ENCODE data around the gene PHF2.

The PHF2 gene

DNA sequence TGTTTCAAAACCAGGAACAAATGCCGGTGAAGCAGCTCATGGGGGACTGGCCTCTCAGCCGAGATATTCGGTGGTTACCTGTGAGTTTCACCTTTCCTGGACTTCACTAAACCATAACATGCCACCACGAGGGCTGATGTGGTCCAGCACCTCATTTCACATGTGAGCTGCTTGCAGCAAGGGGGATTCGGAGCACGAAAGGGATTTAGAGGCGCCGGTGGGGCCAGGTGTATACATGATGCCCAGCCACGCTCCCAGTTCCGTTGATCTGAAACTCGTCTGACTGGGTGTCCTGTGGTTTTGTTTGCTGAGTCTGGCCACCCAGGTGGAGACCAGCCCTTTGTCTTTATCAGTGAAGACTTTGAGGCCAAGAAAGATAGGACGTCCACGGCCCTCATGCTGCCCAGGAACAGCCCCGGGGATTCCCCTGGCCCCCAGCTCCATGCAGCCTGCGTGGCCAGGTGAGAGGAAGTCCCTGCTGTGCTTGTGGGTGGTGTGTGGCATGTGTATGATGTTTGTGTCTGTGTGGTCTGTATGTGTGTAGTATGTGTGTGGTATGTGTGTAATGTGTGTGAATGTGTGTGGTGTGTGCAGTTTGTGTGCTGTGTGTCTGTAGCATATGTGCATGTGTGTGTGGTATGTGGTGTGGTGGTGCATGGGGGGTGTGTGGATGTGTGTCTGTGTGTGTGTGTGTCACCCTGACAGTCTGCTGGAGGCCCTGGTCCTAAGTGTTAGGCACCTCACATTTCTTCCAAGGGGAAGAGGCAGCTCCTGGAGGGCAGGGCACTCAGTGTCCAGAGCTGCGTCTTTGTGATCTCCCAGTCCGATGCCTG, 23.4 kb downstream of the PHF2 start:
- in situ Hi-C loops (cut with MboI; ENCODE audit: low sequenced_read_pairs), result no loop called here

DNA sequence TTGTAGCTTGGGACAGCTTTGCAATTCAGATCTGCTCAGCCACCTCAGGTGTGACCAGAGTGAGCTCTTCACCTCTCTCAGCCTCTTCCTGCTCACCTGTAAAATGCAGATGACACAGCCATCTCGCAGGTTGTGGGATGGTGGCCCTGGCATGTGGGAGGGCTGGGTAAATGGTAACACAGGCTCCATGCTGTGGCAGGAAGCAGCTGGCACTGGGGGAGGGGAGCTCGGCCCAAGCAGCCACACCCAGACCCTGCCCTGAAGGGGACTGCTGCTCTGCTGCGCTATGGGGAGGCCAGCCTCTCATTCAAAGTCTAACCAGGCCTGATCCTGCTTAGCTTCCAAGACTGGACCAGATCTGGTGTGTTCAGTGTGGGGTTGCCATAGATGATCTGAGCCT, 24.1 kb downstream of the PHF2 start:
- in situ Hi-C loops (cut with MboI; ENCODE audit: low sequenced_read_pairs), result no loop called here

GRCh38 chr9:93601063-93601462, 24.7 kb downstream of the PHF2 start:
- in situ Hi-C loops (cut with MboI; ENCODE audit: low sequenced_read_pairs), result no loop called here

DNA sequence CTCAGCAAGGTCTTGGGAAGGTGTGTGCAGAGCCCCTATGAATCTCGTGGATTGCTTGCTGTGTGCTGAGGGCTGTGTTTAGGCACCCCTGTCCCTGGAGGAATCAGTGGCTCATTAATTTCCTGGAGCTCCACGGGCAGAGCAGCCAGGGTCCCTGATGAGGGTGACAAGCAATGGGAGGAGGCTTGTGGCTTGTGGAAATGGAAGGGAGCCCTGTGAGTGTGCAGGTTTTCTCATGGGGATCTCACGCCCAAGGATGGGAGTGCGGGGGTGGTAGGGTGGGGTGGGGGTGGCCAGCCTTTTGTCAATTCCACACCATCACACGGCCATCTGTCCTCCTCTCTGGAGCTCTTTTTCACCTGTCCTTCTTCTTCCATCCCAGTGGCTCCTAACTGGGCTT, 25.3 kb downstream of the PHF2 start:
- in situ Hi-C loops (cut with MboI; ENCODE audit: low sequenced_read_pairs), result no loop called here

DNA sequence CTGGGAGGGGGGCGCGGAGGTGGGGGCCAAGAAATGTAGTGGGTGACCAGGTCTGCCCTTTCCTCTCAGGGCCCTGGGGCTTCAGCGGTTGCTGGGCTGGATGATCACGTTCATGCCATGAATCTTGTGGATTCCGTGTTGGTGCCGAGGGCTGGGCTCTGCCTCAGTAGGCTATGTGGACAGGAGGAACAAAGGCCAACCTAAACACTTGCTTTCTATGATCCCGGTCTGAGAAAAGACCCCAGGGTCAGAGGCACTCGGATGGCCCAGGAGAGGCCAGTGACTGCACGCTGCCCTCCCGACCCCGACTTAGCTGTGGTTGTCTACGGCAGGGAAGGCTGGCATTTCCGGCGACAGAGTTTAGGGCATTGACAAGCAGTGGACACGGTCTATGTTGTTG, 26.6 kb downstream of the PHF2 start:
- in situ Hi-C loops (cut with MboI; ENCODE audit: low sequenced_read_pairs), result no loop called here

DNA sequence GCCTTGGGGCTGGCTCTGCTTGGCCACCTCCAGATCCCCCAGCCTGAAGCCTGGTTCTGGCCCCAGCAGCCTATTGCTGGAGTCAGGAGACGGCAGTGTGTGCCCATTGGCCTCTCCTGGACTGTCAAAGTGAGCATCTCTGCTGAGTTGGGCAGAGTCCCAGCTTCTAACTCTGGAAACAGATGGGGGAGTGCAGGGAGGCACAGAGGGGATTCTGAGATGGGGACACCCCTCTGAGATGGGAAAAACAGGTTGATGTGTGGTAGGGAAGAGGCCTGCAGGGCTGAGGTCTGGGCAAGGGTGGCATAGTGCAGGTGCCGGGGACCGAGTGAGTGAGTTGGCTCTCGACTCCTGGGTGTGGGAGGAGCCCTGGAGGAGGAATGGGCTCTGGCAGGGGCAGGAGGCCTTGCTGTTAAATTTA, 27.5 kb downstream of the PHF2 start:
- in situ Hi-C loops (cut with MboI; ENCODE audit: low sequenced_read_pairs), result no loop called here

- in situ Hi-C loops (cut with MboI; ENCODE audit: low sequenced_read_pairs), result no loop called here
Observed at GRCh38 chr9:93606187-93606586, 29.8 kb downstream of the PHF2 start.

DNA sequence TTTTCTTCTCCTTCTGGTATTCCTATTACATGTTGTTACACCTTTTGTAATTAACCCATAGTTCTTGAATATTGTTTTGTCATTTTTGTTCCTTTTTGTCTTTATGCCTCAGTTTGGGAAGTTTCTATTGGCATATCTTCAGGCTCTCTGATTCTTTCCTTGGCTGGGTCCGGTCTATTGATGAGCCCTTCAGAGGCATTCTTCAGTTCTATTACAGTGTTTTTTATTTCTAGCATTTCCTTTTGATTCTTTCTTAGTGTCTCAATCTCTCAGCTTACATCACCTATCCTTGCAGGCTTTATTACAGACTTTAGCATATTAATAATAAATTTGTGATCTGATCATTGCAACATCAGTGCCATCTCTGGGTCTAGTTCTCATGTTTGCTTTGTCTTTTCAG, 33.8 kb downstream of the PHF2 start:
- in situ Hi-C loops (cut with MboI; ENCODE audit: low sequenced_read_pairs), result no loop called here

GRCh38 chr9:93612052-93612795, 35.8 kb downstream of the PHF2 start:
- in situ Hi-C loops (cut with MboI; ENCODE audit: low sequenced_read_pairs), result no loop called here

DNA sequence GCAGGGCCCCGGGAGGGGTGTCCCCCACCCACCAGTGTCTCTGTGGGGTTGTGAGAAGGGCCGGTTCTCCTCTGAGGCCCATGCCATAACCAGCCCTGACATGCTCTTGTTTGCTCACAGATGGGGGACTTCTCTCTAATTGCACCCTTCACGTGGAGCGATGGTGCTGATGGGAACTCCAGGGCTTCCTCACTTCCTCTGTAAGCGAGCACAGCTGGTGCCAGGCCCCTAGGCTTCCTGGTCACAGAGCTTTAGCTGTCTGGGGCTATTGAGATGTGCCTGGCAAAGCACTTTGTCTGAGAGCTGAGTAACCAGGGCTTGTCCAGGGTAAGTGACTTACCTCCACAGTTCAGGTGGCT, 36.4 kb downstream of the PHF2 start:
- in situ Hi-C loops (cut with MboI; ENCODE audit: low sequenced_read_pairs), result no loop called here

DNA sequence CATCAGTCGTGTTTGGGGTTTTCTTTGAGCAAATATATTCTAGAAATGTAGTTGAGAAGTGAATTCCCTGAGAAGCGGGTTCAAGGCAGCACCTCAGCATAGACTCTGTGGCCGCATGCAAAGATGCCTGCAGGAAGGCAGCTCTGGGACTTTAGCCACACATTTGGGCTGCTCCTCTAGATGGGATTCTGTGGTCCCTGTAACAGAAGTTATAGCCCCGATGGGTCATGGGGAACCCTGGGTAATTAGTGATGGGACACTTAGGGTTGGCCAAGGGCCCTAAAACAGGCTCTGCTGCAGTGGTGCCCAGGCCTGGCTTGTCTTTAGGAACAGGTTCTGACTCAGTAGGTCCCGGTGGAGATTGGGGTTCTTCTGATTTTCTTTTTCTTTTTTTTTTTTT, 36.8 kb downstream of the PHF2 start:
- in situ Hi-C loops (cut with MboI; ENCODE audit: low sequenced_read_pairs), result no loop called here

DNA sequence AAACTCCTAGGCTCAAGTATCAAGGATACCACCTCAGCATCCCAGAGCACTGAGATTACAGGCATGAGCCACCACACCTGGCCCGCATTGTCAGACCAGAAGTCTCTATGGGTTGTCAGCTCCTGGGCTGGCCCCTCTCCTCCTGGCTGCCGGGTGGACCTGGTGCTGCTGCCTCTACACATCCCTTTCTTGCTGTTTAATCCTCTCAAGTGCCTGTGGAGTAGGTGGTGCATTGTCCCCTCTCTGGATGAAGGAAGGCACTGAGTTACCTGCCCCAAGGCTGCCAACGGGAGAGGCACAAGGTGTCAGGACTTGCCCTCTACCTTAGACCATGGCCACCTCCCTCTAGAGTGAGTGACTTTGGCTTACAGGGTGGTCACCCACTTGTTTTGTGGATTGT, 37.4 kb downstream of the PHF2 start:
- in situ Hi-C loops (cut with MboI; ENCODE audit: low sequenced_read_pairs), result no loop called here

- in situ Hi-C loops (cut with MboI; ENCODE audit: low sequenced_read_pairs), result no loop called here
Observed at GRCh38 chr9:93614830-93615468, 38.6 kb downstream of the PHF2 start.

DNA sequence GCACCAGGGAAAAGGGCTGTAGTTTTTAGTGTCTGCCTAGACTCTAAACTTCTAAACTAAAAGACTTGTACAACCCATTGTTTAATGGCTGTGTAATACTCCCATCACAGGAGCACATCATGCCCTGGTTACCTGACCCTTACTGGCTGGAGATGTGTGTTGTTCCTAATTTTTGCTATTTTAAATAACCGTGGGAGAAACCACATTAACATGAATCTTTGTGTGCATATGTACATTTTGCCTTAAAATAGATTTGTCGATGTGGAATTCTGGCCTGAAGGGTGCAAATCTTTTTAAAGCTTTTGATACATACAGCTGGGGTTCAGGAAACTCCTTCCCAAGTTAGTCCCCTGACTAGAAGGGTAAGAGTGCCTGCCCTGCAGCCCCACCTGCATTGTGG, 39.7 kb downstream of the PHF2 start:
- in situ Hi-C loops (cut with MboI; ENCODE audit: low sequenced_read_pairs), result no loop called here

DNA sequence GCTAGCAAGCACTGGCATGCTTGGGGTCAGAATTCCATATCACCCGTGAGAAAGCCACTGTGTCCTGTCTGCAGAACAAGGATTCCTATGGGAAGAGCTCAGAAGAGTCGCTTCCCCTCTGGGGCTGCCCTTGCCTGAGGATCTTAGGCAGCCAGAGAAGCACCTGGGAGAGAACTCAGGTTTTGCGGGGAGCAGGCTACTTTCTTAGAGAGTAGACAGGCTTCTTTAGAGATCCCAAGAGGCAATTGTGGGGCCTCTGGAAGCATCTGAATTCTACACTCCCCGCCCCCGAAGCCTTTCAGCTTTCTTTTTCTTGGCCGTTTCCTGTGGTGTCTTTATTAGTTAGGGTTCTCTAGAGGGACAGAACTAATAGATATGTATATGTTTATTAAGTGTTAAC, 40.9 kb downstream of the PHF2 start:
- in situ Hi-C loops (cut with MboI; ENCODE audit: low sequenced_read_pairs), result no loop called here

- in situ Hi-C loops (cut with MboI; ENCODE audit: low sequenced_read_pairs), result no loop called here
Observed at GRCh38 chr9:93619272-93619775, 42.9 kb downstream of the PHF2 start.

GRCh38 chr9:93620041-93620506, 43.7 kb downstream of the PHF2 start:
- in situ Hi-C loops (cut with MboI; ENCODE audit: low sequenced_read_pairs), result no loop called here

DNA sequence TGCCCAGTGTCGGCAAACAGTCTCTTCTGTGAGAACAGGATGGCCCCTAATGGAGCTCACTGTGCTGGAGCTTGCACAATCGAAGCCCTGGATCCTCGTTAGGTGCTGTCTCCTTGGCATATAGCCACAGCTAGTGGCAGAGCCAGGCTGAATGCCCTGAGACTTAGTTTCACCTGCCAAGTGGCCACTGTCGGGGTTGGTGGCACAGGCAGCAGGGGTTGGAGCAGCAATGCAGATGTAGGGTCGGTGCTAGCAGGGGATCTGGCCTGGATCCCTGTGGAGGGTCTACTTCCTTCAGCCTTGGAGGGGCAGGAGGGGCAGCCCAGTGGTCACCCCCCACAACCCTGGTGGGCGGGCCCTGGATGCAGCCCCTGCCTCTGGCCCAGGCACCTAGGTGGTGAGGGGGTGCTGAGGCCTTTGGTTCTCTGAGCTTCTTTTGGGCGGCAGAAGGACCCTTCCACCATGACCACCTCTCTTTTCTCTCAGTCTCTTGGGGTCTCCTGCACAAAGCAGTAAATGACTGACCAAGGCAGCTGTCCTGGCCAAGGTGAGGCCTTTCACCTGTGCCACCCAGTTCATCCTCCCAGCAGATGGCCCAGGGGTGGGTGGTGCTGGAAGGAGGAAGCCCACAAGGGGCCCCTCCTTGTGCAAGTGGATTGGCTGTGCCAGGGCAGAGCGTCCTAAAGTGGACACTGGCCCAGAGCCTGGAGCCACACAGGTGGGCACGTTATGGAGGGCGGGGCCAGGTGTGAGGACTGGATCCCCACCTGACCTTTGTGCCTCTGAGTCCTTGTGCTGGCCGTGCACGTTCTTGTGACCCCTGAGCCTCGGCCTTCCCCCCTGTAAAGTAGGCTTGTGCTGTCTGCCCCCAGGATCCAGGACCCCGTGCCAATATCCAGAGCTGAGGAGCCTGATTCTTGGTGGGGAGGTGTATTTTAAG, 44.8 kb downstream of the PHF2 start:
- in situ Hi-C loops (cut with MboI; ENCODE audit: low sequenced_read_pairs), result no loop called here

- in situ Hi-C loops (cut with MboI; ENCODE audit: low sequenced_read_pairs), result no loop called here
Observed at GRCh38 chr9:93621922-93622321, 45.5 kb downstream of the PHF2 start.

DNA sequence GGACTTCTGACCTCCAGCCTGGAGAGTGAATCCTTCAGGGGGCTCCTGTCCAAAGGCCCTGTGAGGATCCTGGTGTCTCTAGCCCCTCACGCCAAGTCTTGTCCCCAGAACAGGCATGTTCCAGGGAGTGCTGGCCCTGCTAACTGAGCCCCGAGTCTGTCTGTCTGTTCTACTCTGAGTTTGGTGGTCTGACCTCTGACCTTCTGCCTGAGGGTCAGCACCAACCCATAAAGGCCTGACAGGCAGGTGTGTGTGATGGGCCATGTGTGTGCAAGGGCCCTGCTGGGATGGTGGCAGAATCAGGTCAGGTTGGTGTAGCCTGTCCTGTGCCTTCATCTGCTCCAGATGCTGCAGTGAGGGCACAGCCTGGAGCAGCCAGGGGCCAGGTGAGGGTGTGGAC, 46.3 kb downstream of the PHF2 start:
- in situ Hi-C loops (cut with MboI; ENCODE audit: low sequenced_read_pairs), result no loop called here

DNA sequence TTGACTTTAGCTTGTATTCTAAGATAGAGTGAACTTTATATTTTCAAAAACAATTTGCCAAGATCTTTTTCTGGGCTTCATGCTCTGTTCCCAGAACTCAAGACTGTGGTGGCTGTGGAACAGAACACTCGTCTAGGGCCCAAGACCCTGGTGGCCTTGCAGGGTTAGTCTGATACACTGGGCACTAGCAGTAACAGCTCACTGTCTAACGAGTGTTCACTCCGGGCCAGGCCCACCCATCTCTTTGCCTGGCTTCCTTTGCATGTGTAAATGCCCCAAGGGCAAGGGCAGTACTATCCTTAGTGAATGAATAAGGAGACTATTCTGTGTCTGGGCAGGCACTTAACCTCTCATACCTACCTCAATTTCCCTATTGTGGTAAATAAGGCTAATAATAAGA, 47.4 kb downstream of the PHF2 start:
- in situ Hi-C loops (cut with MboI; ENCODE audit: low sequenced_read_pairs), result no loop called here

Measured in HL-60/S4 treated with retinoic acid at 250 ng/mL for 4 days and 3 days (cell line).